Lung microvascular endothelial cell (primary cell): ENCODE measurements around the gene ATP10B. TPM values are rescaled to one million over a fixed set of nuclear protein-coding genes. Genes with fewer than 3 reads are reported as not detected.
"Not testable (repeated sequence)": the region's sequence is repeated elsewhere in the genome, so short reads cannot be mapped to it uniquely, and the experiment has no call there.

ENCODE experiments used
- DNase-seq, 2 donors: peaks; one replicate each; pipeline versions ENCODE4 v3.0.0 to v3.0.0-alpha.2; 2010; ENCODE audit warnings: low read depth in 2 of 2
- total RNA-seq: library from RNA; depleted of rRNA; stranded (reverse); fragments of >200 nt; gene quantifications from 2 replicates; pipeline ENCODE4 v1.2.1, GENCODE V29; 2014

ATP10B gene
- total RNA-seq, 1 donor from 2014 or later: under 0.01 TPM

DNA sequence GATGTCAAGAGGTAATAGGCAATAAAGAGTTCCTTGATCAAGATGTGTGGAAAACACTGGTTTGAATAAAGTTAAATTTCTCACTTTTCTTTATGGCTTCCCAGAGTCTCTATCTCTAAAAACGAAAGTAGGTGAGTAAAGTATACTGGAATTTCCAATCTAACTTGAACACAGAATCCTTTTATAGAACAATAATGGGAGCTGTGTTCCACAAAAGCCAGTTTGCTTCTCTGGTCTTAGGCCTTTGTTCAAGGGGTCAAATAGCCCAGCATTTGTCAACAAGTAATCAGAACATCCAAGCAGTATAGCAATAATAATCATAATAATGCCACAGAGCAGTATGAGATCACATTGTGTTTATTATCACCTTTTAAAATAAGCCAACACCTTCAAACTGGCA lies 20.2 kb downstream of the ATP10B start:
- DNase-seq: no peak

DNA sequence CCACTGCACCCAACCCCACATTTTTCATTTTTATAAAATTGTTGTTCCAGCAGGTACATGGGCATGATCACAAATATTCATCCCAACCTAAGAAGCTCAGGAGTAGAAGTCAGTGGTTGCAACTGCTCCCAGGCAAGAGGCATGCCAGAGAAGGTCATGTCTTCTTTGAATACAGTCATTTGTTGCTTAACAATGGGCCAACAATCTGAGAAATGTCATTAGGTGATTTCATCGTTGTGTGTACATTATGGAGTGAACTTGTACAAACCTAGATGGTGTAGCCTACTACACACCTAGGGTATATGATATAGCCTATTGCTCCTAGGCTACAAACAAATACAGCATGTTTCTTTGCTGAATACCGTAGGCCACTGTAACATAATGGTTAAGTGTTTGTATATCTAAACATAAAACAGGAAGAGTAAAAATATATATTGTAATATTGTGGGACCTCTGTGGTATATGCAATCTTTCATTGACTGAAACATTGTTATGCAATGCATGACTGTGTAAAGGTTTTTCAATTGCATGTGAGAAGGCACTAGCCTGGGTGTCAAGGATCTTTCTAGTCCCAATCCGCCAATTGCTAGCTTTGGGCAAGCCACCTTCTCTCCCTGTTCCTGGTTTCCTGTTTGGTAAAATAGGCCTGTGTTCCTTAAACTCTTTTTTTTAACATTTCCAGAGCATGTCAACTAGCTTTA lies 27.6 kb downstream of the ATP10B start:
- no peak for DNase-seq

DNA sequence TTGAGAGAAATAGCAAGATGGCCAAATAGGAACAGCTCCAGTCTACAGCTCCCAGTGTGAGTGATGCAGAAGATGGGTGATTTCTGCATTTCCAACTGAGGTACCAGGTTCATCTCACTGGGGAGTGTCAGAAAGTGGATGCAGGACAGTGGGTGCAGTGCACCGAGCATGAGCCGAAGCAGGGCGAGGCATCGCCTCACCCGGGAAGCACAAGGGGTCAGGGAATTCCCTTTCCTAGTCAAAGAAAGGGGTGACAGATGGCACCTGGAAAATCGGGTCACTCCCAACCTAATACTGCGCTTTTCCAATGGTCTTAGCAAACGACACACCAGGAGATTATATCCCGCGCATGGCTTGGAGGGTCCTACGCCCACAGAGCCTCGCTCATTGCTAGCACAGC lies 39.0 kb downstream of the ATP10B start:
- not testable (repeated sequence) for DNase-seq

DNA sequence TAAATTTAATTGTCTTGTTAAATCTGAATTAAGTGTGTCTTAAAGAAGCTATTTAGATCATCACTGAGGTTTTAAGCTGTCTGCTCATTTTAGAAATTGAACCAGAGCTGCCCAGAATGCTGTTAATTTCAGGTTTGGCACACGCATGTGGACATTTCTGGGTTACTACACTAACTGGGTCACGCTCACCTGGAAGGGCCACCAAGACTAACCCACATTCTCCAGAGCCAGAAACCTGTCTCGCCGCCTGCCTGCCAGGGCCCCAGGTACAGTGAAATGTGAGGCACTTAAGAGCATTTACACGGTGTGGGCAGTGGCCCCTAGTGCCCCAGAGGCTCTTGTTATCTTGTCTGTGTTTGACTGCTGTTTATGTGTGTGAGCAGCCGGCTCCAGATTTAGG lies 46.6 kb downstream of the ATP10B start:
- DNase-seq: no peak

DNA sequence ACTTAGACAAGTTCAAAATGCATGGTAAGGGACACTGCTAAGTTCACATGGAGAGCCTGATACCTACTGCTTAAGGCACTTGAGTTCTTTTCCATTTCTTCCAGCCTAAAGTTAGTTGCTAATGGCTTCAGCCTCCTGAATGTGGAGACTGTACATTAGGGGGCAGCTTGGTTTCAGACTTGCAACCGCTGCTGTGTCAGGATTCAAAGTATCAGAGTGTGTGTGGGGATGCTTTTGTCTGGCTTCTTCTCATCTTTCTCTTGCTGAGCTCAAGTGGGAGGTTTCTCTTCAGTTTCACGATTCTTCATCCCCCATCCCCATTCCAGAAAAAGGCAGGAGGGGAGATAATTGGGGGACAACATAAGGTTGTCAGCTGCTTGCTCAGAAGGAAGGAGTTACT lies 49.4 kb downstream of the ATP10B start:
- DNase-seq: no peak

DNA sequence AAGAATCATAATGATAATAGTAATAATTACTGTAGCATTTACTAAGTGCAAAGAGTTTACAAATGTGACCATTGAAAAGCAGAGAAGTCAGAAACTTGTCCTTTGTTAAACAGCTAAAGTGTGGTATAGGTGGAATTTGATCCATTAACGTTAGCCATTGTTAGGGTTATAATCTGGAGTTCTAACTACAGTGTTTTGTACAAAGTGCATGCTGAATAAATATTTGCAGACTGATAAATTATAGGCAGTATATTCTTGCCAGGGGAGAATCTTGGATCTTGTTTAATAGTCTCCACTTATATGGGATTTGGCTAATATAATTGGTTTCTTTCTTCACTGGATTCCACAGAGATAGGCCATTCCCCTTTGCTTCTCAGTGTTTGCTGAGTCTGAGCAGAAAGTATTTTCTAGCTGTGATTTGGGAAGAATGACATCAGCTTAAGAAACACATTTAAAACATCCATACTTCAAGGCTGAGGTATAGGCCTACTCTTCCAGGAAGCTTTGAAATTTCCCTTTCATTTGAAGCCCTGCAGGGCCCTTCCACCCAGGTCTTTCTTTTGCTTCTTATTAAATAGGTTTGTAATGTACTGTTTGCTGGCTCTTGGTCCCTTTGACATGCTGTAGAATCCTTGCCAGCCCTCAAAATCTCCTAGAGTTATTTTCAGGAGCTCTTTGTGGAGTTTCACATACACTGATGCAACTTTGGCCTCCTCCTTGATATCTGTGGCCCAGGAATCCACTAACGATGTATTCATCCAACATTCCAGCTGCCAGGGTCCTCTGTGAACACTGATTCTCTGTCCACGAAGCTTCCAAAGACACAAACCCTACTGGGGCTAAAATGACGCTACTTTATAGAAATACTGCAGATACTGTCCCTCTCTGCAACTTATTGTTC lies 51.4 kb downstream of the ATP10B start:
- DNase-seq: no peak

DNA sequence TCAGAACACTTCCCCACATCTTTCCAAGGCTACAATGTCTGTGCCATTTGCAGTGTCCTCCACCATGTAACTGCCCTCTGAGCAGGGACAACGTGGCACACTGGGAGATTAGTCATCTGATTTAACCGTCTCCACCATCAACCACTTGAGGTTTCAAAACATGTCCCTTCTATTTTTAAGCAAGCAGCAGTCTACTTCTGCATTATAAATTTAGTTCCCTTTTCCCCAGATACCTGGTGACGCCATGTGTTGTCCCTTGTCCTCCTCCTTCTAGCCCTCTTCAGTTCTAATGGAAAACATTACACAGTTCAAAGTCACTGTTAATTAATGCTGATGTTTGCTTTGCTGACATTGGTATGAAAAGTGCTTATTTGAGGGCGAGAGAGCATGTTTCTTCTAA lies 52.8 kb downstream of the ATP10B start:
- no peak for DNase-seq

DNA sequence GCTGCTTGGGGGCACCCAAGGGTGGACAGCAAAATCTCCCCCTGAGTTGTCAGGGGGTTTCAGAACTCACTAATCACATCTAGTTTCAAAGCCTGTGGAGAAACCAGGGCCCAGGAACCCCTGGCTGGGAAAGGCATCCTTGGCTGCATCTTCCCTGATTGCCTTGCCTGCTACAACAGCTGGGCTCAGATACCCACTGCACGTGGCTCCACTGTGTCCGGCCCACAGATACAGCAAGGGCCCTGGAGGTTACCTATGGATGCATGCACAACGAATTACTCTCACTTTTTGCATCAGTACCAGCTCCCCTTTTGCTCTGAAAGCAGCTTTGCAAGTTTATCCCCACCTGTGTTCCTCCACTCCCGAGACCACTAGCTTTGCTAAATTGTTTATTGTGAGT lies 55.0 kb downstream of the ATP10B start:
- DNase-seq: no peak

DNA sequence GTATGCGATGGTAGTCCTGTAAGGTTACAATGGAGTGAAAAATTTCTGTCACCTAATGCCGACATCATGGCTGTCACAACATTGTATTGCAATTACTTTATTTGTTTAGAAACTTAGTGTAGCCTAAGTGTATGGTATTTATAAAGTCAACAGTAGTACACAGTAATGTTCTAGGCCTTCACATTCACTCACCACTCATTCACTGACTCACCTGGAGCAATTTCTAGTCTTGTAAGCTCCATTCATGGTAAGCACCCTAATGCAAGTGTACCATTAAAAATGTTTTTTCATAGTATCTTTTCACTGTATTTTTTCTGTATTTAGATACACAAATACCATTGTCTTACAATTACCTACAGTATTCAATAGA lies 58.5 kb downstream of the ATP10B start:
- DNase-seq: no peak

DNA sequence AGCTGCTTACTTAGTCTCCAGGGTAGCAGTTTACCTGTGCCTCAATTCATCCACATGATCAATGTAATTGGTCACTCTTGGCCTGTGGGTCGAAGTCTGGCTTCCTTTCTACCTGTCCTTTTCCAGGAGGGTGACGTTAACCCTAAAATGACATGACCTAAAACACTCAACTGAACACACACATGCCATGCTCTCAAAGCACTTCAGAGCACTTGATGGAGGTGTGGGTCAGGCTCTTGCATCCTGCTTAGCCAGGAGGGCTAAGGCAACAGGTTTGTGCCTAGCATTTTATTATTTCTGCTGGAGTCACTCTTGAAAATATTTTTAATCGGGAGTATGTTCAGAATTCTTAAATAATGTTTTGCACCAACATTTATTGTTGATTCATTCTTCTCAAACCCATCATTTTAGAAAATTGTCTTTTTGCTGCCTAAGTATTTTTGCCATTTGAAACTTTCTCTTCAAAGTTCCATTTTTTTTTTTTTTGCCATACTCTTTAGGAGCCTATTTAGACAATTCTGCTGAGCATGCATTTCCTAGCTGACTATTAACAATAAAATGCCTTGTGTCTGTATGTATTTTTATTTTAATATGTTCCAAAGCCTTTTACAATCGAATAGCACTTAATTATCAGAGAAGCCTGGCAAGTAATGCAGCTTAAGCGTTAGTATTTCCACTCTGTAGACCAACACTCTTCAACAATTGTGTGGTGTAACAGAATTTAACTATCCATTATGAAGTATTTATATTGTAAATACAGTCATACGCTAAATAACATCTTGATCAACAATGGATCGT lies 59.1 kb downstream of the ATP10B start:
- DNase-seq: no peak

DNA sequence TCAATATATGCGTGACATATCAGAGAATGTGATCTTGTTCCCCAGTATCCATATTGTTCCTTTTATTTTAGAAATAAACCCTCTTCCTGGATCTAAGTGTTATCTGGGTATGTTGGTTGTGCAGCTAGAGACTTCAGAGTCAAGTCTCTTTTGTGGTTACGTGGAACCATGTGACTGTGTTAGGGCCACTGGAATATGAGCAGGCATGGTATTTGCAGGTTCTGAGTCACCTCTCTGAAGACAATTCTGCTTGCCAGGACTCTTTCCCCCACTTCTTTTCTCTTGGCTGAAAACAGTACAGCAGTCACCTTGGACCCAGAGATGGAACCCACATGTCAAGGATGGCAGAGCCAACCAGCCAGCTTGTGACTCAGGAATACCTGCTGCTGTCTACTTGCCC lies 59.7 kb downstream of the ATP10B start:
- DNase-seq: no peak

DNA sequence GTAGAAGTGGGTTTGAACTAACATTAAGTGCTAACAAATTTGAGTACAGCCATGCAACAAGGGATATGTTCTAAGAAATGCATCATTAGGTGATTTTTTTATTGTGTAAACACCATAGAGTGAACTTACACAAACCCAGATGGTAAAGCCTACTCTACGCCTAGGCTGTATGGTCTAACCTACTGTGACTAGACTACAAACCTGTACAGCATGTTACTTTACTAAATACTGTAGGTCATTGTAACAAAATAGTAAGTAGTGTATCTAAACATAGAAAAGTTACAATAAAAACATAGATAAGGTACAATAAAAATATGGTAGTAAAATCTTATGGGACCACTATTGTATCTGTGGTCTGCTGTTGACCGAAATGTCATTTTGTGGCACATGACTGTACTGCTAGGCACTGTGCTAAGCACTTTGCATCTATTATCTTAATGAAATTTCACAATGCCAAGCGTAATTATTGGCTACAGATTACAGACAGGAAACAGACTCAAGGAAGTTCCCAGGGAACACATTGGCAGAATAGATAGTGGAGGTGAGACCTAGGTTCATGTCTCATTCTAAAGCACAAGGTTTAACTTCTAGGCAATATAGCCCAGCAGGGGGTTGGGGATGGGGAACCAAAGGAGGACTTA lies 62.7 kb downstream of the ATP10B start:
- DNase-seq: no peak

DNA sequence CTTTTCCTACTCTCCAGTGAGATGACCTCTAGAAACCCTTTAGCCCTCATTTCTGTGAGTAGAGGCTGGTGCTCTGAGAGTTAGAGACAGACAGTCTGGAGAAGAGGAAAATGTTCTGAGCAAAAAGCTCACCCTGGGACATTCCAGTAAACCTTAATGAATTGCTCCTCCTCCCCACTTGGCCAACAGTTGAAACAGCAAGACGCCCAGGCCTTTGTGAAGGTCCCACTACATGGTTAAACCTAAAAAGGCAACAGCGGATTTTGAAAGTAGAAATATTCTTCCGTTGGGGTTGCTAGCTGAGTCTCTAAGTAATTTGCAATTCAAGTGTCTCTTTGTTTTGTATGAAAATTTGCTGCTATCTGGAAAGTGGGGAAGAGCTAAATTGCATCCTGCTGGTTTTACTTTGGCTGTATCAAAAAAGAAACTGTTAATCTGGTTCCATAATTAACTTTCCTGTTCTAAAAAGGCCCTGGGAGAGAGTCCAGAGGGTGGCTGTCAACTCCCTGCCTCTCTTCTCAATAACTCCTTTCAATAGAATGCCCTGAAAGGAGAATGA lies 63.8 kb downstream of the ATP10B start:
- no peak for DNase-seq

DNA sequence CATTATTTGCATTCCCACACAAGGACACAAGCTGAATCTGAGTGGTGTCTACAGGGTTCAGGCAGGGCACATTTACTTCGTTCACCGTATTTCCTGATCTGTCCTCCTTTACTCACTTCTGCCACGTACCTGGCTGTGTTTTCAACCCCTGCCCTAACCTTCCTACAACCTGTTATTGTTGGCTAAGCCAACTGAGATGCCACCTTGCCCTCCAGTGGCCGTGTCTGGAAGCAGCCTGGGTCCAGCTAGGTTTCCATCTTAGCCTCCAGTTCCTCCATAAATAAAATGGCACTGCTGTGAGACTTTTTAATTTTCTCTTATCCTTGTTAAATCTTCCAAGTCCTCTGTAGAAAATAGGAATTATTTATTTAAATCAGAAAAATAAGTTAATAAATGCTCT lies 64.8 kb downstream of the ATP10B start:
- peak in 1 of 2 donors; percentile 0 for DNase-seq

DNA sequence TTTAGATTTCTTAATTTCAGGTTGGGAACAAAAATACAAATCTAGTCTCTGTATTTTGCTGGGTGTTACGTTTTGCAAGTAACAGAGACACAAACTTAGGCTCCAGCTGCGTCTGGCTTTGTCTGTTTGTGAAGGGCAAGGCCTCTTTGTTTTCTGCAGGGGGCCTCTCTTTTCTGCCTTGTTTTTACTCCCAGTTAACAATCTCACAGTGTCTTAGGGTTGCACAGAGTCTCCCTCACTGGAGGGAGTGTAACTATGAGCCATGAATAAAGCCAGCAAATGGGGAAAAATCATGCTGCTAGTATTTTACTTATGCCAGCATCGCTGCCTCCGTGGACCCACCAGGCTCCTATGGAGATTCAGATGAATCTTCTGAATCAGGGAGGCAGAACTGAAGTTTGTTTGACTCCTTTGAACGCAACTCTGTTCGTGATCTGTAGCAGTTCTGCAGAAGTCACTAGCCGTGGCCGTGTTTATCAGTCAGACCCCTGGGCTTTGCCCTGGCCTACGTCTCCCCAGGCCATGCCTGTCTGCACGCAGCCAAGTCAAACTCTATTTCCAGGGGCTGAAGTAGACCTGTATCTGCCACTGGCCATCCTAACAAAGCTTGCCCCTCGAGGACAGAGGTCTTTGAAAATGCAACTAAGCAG lies 77.2 kb downstream of the ATP10B start:
- no peak for DNase-seq

DNA sequence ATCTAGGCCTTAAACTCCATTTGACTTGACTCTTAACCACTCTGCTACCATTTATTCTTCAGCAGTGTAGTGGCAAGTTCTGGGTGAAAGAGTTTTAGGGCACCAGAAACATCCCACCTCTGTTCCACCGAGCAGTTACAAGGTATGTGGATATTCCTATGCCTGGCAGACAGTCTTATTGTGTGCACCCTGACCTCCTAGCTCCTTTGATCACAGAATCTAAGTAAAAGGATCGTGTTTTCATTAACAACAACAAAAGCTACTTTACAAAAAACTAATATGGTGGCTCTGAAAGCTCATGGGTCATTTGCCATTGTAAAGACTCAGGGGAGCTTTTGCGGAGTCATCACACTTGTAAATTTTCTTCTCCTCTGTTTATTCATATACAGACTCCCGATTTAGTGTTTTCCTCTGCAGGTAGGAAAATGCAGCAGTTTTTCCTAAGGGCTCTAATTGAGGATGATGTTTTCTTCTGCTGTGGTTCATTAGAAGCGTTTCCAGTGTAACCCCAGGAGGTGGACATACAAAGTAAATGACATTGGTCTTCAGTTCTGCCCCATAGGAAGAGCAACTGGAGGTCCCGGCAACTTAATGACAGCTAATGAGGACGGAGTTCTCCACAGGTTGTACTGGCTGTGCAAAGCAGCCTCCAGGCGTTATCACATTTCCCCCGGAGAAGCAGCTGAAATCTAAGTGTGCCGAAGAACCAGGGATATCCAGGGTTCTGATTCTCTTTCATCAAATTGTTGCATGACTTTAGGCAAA lies 78.2 kb downstream of the ATP10B start:
- no peak for DNase-seq

DNA sequence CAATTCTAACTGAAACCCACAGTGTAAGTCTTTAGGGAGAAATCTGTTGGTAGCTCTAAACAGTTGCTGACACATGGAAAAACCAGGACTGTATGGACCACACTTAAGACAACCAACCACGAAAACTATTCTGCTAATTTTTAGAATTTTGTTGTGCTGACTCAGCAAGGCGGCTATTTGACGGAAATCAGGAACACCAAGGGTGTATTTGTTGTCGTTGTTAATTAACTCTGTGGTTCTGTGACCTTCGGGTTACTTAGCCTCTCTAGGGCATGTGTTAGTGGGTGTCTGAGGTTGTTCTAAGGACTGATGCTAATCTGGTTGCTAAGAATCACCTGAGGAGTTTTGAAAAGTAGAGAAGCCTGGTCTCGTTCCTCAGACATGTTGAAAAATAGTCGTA lies 79.2 kb downstream of the ATP10B start:
- no peak for DNase-seq

DNA sequence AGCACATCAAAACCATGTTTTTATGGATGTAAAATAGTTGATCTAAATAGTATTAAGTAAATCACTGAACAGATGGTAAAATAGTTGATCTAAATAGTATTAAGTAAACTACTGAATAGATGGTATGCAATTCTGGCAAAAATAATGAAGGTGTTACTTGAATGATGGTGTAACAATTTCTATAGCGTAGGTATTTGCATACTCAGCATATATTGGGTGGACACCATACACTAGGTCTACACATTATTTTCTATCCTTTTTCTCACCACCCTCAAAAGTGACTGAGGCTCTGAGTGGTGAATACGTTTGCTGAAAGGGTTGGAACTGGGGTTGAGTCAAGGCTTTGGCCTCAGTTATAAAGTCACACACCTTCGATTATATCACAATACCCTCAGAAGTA lies 81.3 kb downstream of the ATP10B start:
- no peak for DNase-seq

DNA sequence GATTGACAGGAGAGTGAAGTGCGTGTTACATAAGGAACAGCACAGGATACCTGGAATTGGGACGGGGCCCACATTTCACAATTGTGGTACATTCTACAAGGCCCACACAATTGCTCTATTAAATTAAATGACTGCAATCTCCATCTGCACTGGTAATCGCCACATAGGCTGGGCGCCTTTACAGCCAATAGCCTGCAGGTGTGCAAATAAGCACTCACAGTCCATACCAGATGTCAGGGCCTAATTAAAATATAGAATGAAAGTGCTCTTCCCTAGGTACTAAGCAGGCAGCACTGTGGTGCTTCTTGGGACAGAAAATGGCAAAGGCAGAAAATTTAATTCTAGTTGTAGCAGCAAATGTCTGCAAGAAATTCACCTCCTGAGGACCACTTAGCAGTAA lies 82.7 kb downstream of the ATP10B start:
- DNase-seq: no peak

DNA sequence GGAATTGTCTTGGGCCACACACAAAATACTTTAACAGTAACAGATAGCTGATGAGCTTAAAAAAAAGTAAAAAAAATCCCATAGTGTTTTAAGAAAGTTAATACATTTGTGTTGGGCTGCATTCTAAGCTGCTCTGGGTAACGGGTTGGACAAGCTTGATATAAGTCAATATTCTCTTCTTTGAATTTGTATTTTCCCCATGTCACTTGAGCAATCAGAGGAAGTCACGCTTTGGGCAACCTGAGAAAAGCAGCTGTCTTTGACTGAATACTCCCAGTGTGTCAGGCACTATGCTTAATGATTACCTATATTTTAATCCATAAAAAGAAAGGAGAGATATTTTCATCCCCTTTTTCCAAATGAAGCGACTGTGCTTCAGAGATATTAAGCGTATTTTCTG lies 84.9 kb downstream of the ATP10B start:
- no peak for DNase-seq
